Measurements from ENCODE around the gene KAZN.

DNA sequence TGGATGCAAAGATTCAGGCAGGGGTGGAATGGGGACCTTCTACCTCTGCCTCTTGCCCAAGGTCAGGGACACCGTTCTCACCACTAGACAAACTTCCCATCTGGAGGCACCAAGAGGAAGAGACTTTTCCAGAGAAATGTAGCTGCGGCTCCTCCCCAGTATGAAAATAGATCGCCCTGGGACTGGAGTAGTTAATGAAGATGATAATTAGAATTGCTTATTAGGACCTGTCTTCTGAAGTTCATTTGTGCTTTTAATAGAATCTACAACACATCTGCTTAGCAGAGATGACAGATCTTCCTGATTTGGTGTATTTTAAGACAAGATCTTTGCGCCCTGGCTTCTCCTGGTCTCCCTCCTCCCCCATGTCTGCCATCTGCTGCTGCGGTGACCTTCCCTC is 266.6 kb downstream of the KAZN start:
- TF ChIP-seq GATA2 (IDR thresholded peaks at IDR 0.05; ENCODE audit: low read depth, low read length) (no peak), GATA3 (IDR thresholded peaks at IDR 0.05; ENCODE audit: low read depth, low read length) (no peak)

Measured in SH-SY5Y (cell line).